NCI-H82 treated with DMSO at 0.1 percent for 48 hours (cell line): ENCODE data around the gene SCLY.
"Not testable (repeated sequence)": the region's sequence is repeated elsewhere in the genome, so short reads cannot be mapped to it uniquely, and the experiment has no call there.

Experiments
- DNase-seq: peaks from one replicate; lab custom pipeline; 2025; ENCODE audit not compliant: unreplicated experiment; lab: John Stamatoyannopoulos, UW

Gene SCLY

GRCh38 chr2:238060542-238061314 is at the start of gene SCLY:
Gene SCLY, plus strand, starts transcription at chr2:238061001. Its CDS starts 54 bp downstream, at chr2:238061055.
- peak; percentile 83 for DNase-seq

- no peak for DNase-seq
Observed at GRCh38 chr2:238013806-238014205, 47.0 kb upstream of the SCLY start.

- DNase-seq = no peak
Observed at GRCh38 chr2:238015705-238016104, 45.1 kb upstream of the SCLY start.

- no peak for DNase-seq
Observed at GRCh38 chr2:238016526-238016925, 44.3 kb upstream of the SCLY start.

GRCh38 chr2:238019962-238020361 is 40.8 kb upstream of the SCLY start:
- no peak for DNase-seq

- no peak for DNase-seq
Observed at GRCh38 chr2:238020816-238021215, 40.0 kb upstream of the SCLY start.

- no peak for DNase-seq
Observed at GRCh38 chr2:238021327-238021726, 39.5 kb upstream of the SCLY start.

- no peak for DNase-seq
Observed at GRCh38 chr2:238022594-238023157, 38.1 kb upstream of the SCLY start.

- no peak for DNase-seq
Observed at GRCh38 chr2:238023608-238024007, 37.2 kb upstream of the SCLY start.

- DNase-seq = no peak
Observed at GRCh38 chr2:238024986-238025385, 35.8 kb upstream of the SCLY start.

GRCh38 chr2:238025741-238026360 is 35.0 kb upstream of the SCLY start:
- DNase-seq = no peak

GRCh38 chr2:238027058-238027457 is 33.7 kb upstream of the SCLY start:
- DNase-seq = no peak

- DNase-seq = no peak
Observed at GRCh38 chr2:238027591-238028415, 33.0 kb upstream of the SCLY start.

GRCh38 chr2:238029853-238030252 is 30.9 kb upstream of the SCLY start:
- no peak for DNase-seq

GRCh38 chr2:238030422-238031155 is 30.2 kb upstream of the SCLY start:
- DNase-seq = no peak

GRCh38 chr2:238031751-238032150 is 29.1 kb upstream of the SCLY start:
- DNase-seq = no peak

- no peak for DNase-seq
Observed at GRCh38 chr2:238032755-238033337, 28.0 kb upstream of the SCLY start.

GRCh38 chr2:238033991-238034390 is 26.8 kb upstream of the SCLY start:
- DNase-seq = not testable (repeated sequence)

GRCh38 chr2:238038203-238038602 is 22.6 kb upstream of the SCLY start:
- DNase-seq = no peak

- DNase-seq = no peak
Observed at GRCh38 chr2:238039151-238039550, 21.6 kb upstream of the SCLY start.
